A673 (cell line): ENCODE results near the gene AKR1C3. TPM values are rescaled to one million over a fixed set of nuclear protein-coding genes. Genes with fewer than 3 reads are reported as not detected.

ENCODE experiments used
- BruUV-seq: library from RNA; stranded (reverse); fragments of 400-500 nt; replicated peaks from 2 replicates; lab custom pipeline; 2021; lab: Mats Ljungman, UMichigan
- CTCF ChIA-PET: fragments of 300-600 bp; sonication (Branson Sonifier 250); formaldehyde crosslinking; loops from one replicate; lab custom pipeline; 2022; ENCODE audit warnings: antibody characterized with exemption; lab: Charles Lee
- POLR2A ChIA-PET: fragments of 300-600 bp; sonication (Branson Sonifier 250); formaldehyde crosslinking; loops from one replicate; lab custom pipeline; 2022; ENCODE audit warnings: antibody characterized with exemption; ENCODE audit not compliant: low non-redundant PET; lab: Charles Lee
- DNase-seq: peaks from one replicate; pipeline ENCODE4 v3.0.0-alpha.2; 2015; ENCODE audit warnings: low spot score
- H3K27ac ChIP-seq: fragments of 200-600 bp; sonication (generic); 2 replicates; pipeline ENCODE4 v1.5.1; 2016; ENCODE audit warnings: mixed run types, low read depth, mild to moderate bottlenecking, mixed read lengths, antibody characterized with exemption, low read length; ENCODE audit not compliant: poor library complexity, severe bottlenecking
- H3K27me3 ChIP-seq: fragments of 200-600 bp; sonication (generic); replicated peaks from 2 replicates; pipeline ENCODE4 v1.6.1; 2017; ENCODE audit warnings: mixed run types, low read depth, mild to moderate bottlenecking, mixed read lengths, antibody characterized with exemption, low read length; ENCODE audit not compliant: insufficient read depth, poor library complexity
- H3K36me3 ChIP-seq: fragments of 200-600 bp; sonication (generic); 2 replicates; pipeline ENCODE4 v1.6.1; 2016; ENCODE audit warnings: mixed run types, mild to moderate bottlenecking, mixed read lengths, antibody characterized with exemption, low read length; ENCODE audit not compliant: insufficient read depth, poor library complexity, severe bottlenecking
- H3K4me1 ChIP-seq: fragments of 200-600 bp; sonication (generic); 2 replicates; pipeline ENCODE4 v1.6.1; 2017; ENCODE audit warnings: mixed run types, mild to moderate bottlenecking, mixed read lengths, antibody characterized with exemption, low read length; ENCODE audit not compliant: insufficient read depth, poor library complexity, severe bottlenecking
- H3K4me3 ChIP-seq: fragments of 200-600 bp; sonication (generic); 2 replicates; pipeline ENCODE4 v1.5.1; 2016; ENCODE audit warnings: low read depth, mixed run types, mild to moderate bottlenecking, mixed read lengths, low read length; ENCODE audit not compliant: poor library complexity, severe bottlenecking
- H3K9me3 ChIP-seq: fragments of 200-600 bp; sonication (generic); 2 replicates; pipeline ENCODE4 v1.6.1; 2016; ENCODE audit warnings: mixed run types, low read depth, mild to moderate bottlenecking, mixed read lengths, antibody characterized with exemption, low read length; ENCODE audit not compliant: poor library complexity, severe bottlenecking
- CTCF ChIP-seq: fragments of 300-800, 200-600 bp; sonication (generic); conservative IDR thresholded peaks from 2 replicates; pipeline ENCODE4 v1.5.1; 2017; ENCODE audit warnings: low read depth, mild to moderate bottlenecking, antibody characterized with exemption, low read length, moderate library complexity, mixed read lengths
- EZH2 ChIP-seq: fragments of 200-600 bp; sonication (generic); IDR thresholded peaks from 2 replicates; pipeline ENCODE4 v1.6.1; 2017; ENCODE audit warnings: borderline replicate concordance, low read depth, mild to moderate bottlenecking, mixed read lengths, antibody characterized with exemption, low read length; ENCODE audit not compliant: poor library complexity, severe bottlenecking
- intact Hi-C: fragments of 100-400 bp; cut with micrococcal nuclease; formaldehyde crosslinking; loops from one replicate; pipeline ENCODE4 v1.10.0; 2022; ENCODE audit not compliant: unreplicated experiment
- total RNA-seq: library from RNA; stranded (reverse); gene quantifications from 2 replicates; pipeline ENCODE4 v1.2.3, GENCODE V29; 2021

Gene AKR1C3
- total RNA-seq, 1 experiment from 2014 or later: 618 TPM

DNA sequence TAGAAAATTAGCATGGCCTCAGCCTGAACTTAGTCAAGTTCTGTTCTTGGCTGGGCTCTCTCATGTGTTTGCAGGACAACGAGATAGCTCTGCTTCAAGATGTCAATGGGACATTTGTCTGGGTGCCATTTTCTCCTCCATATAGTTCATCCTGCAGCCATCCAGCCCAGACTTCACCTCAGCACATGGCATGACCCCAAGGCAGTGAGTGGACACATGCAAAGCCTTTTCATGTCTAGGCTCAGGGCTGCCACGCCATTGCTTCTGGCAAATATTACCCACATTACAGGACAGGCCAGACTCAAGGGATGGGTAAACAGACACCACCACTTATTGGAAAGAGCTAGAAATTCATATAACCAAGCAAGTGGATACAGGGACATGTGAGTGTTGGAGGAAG is 9.3 kb downstream of the AKR1C3 start:
- no peak for TF ChIP-seq EZH2
- no peak for TF ChIP-seq CTCF
- Histone ChIP-seq H3K27me3 (no peaks in the 10 kb centered on the region), H3K36me3 (peaks cover 98% of the 10 kb centered on the region), H3K9me3 (peaks cover 1% of the 10 kb centered on the region), H3K27ac (no peak overlapping the region), H3K4me1 (no peaks in the 10 kb centered on the region), H3K4me3 (no peak overlapping the region)
- POLR2A ChIA-PET: no interaction called here
- intact Hi-C loops: no loop called here
- no peak for DNase-seq
- CTCF ChIA-PET: no interaction called here
- no TSS peak for BruUV-seq

DNA sequence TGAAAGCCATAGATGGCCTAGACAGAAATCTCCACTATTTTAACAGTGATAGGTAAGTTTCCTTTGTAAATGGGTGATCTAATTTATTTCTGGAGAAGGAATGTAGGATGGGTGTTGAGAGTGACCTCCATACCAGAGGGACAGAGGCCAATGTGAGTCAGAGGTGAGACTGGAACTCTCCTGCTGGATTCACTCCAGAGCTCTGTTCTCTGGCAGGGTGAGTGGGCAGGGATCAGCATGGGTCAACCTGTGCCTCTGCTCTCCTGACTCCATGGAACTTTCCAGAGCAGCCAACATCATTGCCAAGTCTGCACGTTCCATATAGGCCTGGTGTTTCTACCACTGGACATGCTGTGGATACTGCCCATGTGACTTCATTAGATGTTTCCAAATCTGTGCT is 11.4 kb downstream of the AKR1C3 start:
- CTCF ChIA-PET: no interaction called here
- Histone ChIP-seq H3K9me3 (peaks cover 8% of the 10 kb centered on the region), H3K4me3 (no peak overlapping the region), H3K27ac (no peak overlapping the region), H3K36me3 (peaks cover 89% of the 10 kb centered on the region), H3K27me3 (no peaks in the 10 kb centered on the region), H3K4me1 (no peaks in the 10 kb centered on the region)
- POLR2A ChIA-PET: no interaction called here
- TF ChIP-seq EZH2 (no peak), CTCF (no peak)
- intact Hi-C loops: no loop called here
- DNase-seq: no peak
- no TSS peak for BruUV-seq

- Histone ChIP-seq H3K4me3 (no peak overlapping the region), H3K9me3 (peaks cover 8% of the 10 kb centered on the region), H3K4me1 (no peaks in the 10 kb centered on the region), H3K27me3 (no peaks in the 10 kb centered on the region), H3K27ac (no peak overlapping the region), H3K36me3 (peaks cover 79% of the 10 kb centered on the region)
- ChIA-PET CTCF (no interaction called here), POLR2A (no interaction called here)
- no TSS peak for BruUV-seq
- no peak for DNase-seq
- intact Hi-C loops: no loop called here
- TF ChIP-seq CTCF (no peak), EZH2 (no peak)
Observed at GRCh38 chr10:5106553-5106952, 12.3 kb downstream of the AKR1C3 start.
